HG02981 (cell line): ENCODE measurements around the gene MOCS2.

ENCODE experiments used
- ATAC-seq: cut with Tn5 transposase; IDR thresholded peaks from one replicate; pipeline ENCODE4 v1.9.1; 2021; ENCODE audit warnings: mild to moderate bottlenecking, moderate library complexity; ENCODE audit not compliant: unreplicated experiment

The MOCS2 gene

GRCh38 chr5:53055365-53055764, 54.2 kb downstream of the MOCS2 start:
- ATAC-seq: no peak

GRCh38 chr5:53053364-53053763, 56.2 kb downstream of the MOCS2 start:
- ATAC-seq: no peak

GRCh38 chr5:53052499-53052898, 57.1 kb downstream of the MOCS2 start:
- no peak for ATAC-seq

GRCh38 chr5:53048248-53048647, 61.3 kb downstream of the MOCS2 start:
- ATAC-seq: no peak
